PFSK-1 (cell line): ENCODE data around the gene COPS3.

Experiments
- FOXP2 ChIP-seq: optimal IDR thresholded peaks from 2 replicates; pipeline ENCODE3; 2011; ENCODE audit warnings: borderline replicate concordance, control low read depth, inconsistent platforms; ENCODE audit not compliant: insufficient read depth; ENCODE audit errors: extremely low read length, extremely low read depth
- POLR2AphosphoS5 ChIP-seq: IDR thresholded peaks from 2 replicates; pipeline ENCODE4 v1.6.1; 2012; ENCODE audit warnings: low read depth, mild to moderate bottlenecking, control low read depth, low read length, moderate library complexity
- SIN3A ChIP-seq: IDR thresholded peaks from 2 replicates; pipeline ENCODE4 v1.6.1; 2012; ENCODE audit warnings: mild to moderate bottlenecking, low read length, moderate library complexity, borderline replicate concordance; ENCODE audit not compliant: insufficient read depth
- TAF1 ChIP-seq: IDR thresholded peaks from 2 replicates; pipeline ENCODE4 v1.6.1; 2012; ENCODE audit warnings: low read length, control low read depth, borderline replicate concordance; ENCODE audit not compliant: insufficient read depth
- TF ChIP-seq, protein P1 (sequence below), 2 experiments: IDR thresholded peaks; 2 replicates each; pipeline versions ENCODE4 v1.6.1 to v1.8.0; 2011 to 2012; ENCODE audit warnings: low read depth in 2 of 2, low read length in 2 of 2, control low read depth in 1 of 2, inconsistent platforms in 1 of 2, mild to moderate bottlenecking in 1 of 2, moderate library complexity in 1 of 2; ENCODE audit not compliant: insufficient read depth in 1 of 2

Gene COPS3

DNA sequence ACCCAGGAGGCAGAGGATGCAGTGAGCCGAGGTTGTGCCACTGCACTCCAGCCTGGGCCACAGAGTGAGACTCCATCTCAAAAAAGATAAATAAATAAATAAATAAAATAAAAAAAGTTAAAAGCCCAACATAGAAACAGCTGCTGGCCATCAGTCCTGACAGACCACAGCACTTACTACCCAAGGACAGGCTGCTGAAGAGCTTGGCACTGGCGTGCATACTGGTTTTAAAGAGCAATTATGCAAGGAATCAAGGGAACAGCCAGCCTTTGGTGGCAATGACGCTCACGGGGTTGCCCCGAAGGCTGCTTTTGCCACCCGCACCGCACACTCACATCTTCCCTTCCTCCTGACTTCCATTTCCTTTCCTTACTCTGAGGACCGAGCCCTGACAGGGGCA, 79.1 kb downstream of the COPS3 start:
- TF ChIP-seq, protein P1, sequence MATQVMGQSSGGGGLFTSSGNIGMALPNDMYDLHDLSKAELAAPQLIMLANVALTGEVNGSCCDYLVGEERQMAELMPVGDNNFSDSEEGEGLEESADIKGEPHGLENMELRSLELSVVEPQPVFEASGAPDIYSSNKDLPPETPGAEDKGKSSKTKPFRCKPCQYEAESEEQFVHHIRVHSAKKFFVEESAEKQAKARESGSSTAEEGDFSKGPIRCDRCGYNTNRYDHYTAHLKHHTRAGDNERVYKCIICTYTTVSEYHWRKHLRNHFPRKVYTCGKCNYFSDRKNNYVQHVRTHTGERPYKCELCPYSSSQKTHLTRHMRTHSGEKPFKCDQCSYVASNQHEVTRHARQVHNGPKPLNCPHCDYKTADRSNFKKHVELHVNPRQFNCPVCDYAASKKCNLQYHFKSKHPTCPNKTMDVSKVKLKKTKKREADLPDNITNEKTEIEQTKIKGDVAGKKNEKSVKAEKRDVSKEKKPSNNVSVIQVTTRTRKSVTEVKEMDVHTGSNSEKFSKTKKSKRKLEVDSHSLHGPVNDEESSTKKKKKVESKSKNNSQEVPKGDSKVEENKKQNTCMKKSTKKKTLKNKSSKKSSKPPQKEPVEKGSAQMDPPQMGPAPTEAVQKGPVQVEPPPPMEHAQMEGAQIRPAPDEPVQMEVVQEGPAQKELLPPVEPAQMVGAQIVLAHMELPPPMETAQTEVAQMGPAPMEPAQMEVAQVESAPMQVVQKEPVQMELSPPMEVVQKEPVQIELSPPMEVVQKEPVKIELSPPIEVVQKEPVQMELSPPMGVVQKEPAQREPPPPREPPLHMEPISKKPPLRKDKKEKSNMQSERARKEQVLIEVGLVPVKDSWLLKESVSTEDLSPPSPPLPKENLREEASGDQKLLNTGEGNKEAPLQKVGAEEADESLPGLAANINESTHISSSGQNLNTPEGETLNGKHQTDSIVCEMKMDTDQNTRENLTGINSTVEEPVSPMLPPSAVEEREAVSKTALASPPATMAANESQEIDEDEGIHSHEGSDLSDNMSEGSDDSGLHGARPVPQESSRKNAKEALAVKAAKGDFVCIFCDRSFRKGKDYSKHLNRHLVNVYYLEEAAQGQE (IDR thresholded peaks at IDR 0.05; ENCODE audit: insufficient read depth in 1 of 2, low read depth in 2 of 2, low read length in 2 of 2): no peak
- TF ChIP-seq TAF1 (no peak), POLR2AphosphoS5 (no peak), SIN3A (no peak), FOXP2 (no peak)

DNA sequence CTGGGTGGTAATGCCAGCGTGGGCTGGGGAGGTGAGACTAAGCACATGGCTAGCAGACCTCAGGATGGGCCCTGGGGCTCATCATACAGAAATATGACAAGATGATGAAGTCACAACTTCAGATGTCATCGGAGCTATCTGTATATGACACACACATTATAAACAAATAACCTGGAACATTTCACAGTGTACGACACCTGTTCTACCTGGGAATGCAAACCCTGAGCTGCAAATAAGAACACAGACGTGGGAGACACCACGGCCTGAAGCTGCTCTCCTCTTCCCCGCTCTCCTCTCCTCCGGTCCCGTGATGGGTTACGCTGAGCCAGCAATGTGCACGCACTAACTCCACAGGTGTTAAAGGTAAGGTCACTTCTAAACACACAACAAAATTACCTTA, 79.8 kb downstream of the COPS3 start:
- no peak for TF ChIP-seq FOXP2
- TF ChIP-seq, protein P1 (IDR thresholded peaks at IDR 0.05; ENCODE audit: insufficient read depth in 1 of 2, low read depth in 2 of 2, low read length in 2 of 2): no peak
- TF ChIP-seq TAF1: no peak
- no peak for TF ChIP-seq SIN3A

- TF ChIP-seq POLR2AphosphoS5 (no peak), FOXP2 (no peak), SIN3A (no peak), TAF1 (no peak)
- TF ChIP-seq, protein P1 (IDR thresholded peaks at IDR 0.05; ENCODE audit: insufficient read depth in 1 of 2, low read depth in 2 of 2, low read length in 2 of 2): no peak
Measured at GRCh38 chr17:17200831-17201230, 80.2 kb downstream of the COPS3 start.

GRCh38 chr17:17200311-17200710, 80.7 kb downstream of the COPS3 start:
- TF ChIP-seq SIN3A (no peak), TAF1 (no peak), POLR2AphosphoS5 (no peak), FOXP2 (no peak)
- TF ChIP-seq, protein P1 (IDR thresholded peaks at IDR 0.05; ENCODE audit: insufficient read depth in 1 of 2, low read depth in 2 of 2, low read length in 2 of 2): no peak

GRCh38 chr17:17198281-17198680, 82.8 kb downstream of the COPS3 start:
- no peak for TF ChIP-seq SIN3A
- TF ChIP-seq POLR2AphosphoS5: no peak
- TF ChIP-seq FOXP2: no peak
- TF ChIP-seq TAF1: no peak
- TF ChIP-seq, protein P1 (IDR thresholded peaks at IDR 0.05; ENCODE audit: insufficient read depth in 1 of 2, low read depth in 2 of 2, low read length in 2 of 2): no peak
